Right hindlimb (tissue), 1 donor: ENCODE results near the gene ADAMTS7.
"Not testable (repeated sequence)": the region's sequence is repeated elsewhere in the genome, so short reads cannot be mapped to it uniquely, and the experiment has no call there.

ENCODE experiments used
- DNase-seq: peaks from one replicate; pipeline ENCODE4 v3.0.0-alpha.2; 2018

The ADAMTS7 gene

GRCh38 chr15:78765154-78765860 is 46.0 kb downstream of the ADAMTS7 start:
- not testable (repeated sequence) for DNase-seq

- DNase-seq, result not testable (repeated sequence)
Measured at GRCh38 chr15:78764340-78765153, 46.7 kb downstream of the ADAMTS7 start.

GRCh38 chr15:78763796-78764241 is 47.4 kb downstream of the ADAMTS7 start:
- no peak for DNase-seq

GRCh38 chr15:78762985-78763795 is 48.1 kb downstream of the ADAMTS7 start:
- DNase-seq, result no peak

- DNase-seq, result not testable (repeated sequence)
Measured at GRCh38 chr15:78762386-78762961, 48.8 kb downstream of the ADAMTS7 start.

- no peak for DNase-seq
Measured at GRCh38 chr15:78761891-78762385, 49.3 kb downstream of the ADAMTS7 start.

DNA sequence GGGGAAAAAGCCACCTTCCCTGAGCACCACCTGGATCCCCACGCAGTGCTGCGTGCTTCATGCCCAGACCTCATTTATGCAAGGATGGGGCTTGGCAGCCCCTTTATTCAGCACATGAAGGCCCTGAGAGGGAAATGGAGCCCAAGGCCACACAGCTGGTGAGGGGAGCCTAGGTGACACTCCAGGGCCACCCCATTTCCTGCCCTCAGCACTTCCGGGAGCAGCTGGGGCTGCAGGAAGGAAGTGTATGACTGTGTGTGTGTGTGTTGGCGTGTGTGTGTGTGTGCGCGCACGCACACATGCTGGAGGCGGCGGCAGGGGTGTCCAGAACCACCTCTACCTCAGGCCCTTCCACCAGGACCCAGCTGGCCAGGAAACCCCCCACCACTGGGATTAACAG is 49.8 kb downstream of the ADAMTS7 start:
- DNase-seq, result peak; percentile 44

- peak; percentile 15 for DNase-seq
Measured at GRCh38 chr15:78761020-78761419, 50.2 kb downstream of the ADAMTS7 start.

GRCh38 chr15:78760091-78760882 is 51.0 kb downstream of the ADAMTS7 start:
- DNase-seq, result peak; percentile 76

GRCh38 chr15:78759361-78759998 is 51.8 kb downstream of the ADAMTS7 start:
- not testable (repeated sequence) for DNase-seq

GRCh38 chr15:78758486-78759200 is 52.6 kb downstream of the ADAMTS7 start:
- not testable (repeated sequence) for DNase-seq

GRCh38 chr15:78758084-78758483 is 53.2 kb downstream of the ADAMTS7 start:
- DNase-seq, result not testable (repeated sequence)

DNA sequence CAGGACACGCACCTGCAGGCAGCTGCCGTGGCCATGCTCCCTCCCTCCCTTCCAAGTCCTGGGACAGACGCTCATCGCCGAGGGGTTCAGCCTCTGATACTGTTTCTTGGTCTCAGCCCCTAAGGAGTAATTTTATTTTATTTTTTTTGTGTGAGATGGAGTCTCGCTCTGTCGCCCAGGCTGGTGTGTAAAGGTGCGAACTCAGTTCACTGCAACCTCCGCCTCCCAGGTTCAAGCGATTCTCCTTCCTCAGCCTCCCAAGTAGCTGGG is 53.7 kb downstream of the ADAMTS7 start:
- DNase-seq, result no peak

- peak; percentile 71 for DNase-seq
Measured at GRCh38 chr15:78756781-78757635, 54.3 kb downstream of the ADAMTS7 start.

GRCh38 chr15:78755900-78756591 is 55.2 kb downstream of the ADAMTS7 start:
- DNase-seq, result not testable (repeated sequence)

GRCh38 chr15:78754637-78755280 is 56.5 kb downstream of the ADAMTS7 start:
- not testable (repeated sequence) for DNase-seq

DNA sequence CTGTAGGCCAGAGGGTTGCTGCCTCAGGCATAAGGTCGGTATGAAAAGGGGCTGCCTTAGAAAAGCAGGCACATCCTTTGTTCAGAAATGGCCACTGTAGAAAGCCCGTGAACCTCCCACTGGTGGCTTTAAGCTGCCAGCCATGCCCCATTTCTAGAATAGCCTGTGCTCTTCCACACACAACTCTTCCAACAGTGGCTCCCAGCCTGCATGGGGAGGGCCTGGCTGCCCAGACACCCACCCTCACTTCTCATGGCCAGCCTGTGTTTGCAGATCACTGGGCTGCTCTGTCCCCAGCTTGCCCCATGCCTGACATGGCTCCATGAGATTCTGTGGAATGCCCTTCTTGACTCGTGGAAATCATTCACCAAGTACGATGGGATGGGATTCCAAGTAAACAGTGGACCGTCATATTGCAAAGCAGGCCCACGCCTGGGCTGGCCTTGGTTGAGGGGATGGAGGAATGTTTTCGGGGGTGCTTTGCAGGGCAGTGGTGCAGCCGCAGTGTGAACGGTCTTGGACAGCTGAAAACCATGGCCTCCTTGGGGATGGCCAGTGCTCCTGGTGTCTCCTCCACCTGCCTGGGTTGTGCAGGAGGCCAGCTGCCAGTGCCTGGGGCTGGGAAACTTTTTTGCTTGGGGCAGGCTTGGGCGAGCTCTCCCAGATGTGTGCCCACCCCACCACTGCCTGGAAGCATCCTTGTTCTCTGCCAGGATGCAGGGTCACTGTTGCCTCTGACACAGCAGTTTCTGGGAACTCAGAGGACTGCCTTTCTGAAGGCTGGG is 57.3 kb downstream of the ADAMTS7 start:
- DNase-seq, result not testable (repeated sequence)

- not testable (repeated sequence) for DNase-seq
Measured at GRCh38 chr15:78753359-78753659, 58.0 kb downstream of the ADAMTS7 start.
